SK-N-DZ (cell line): ENCODE measurements around the gene WDR1.
"Not testable (repeated sequence)": the region's sequence is repeated elsewhere in the genome, so short reads cannot be mapped to it uniquely, and the experiment has no call there.

Experiments used
- DNase-seq: peaks from one replicate; pipeline ENCODE4 v3.0.0-alpha.2; 2015; ENCODE audit warnings: low spot score

The WDR1 gene

GRCh38 chr4:10134141-10134540 is 17.5 kb upstream of the WDR1 start:
- DNase-seq = no peak

- DNase-seq = no peak
Measured at GRCh38 chr4:10131202-10131601, 14.6 kb upstream of the WDR1 start.

GRCh38 chr4:10130178-10130888 is 13.7 kb upstream of the WDR1 start:
- DNase-seq = no peak

- DNase-seq = peak; percentile 66
Measured at GRCh38 chr4:10129196-10130177, 12.9 kb upstream of the WDR1 start.

- DNase-seq = no peak
Measured at GRCh38 chr4:10128761-10129160, 12.2 kb upstream of the WDR1 start.

- not testable (repeated sequence) for DNase-seq
Measured at GRCh38 chr4:10127531-10127930, 10.9 kb upstream of the WDR1 start.

GRCh38 chr4:10124167-10124930 is 7.8 kb upstream of the WDR1 start:
- no peak for DNase-seq

- DNase-seq = no peak
Measured at GRCh38 chr4:10123227-10124101, 6.9 kb upstream of the WDR1 start.

- DNase-seq = no peak
Measured at GRCh38 chr4:10122236-10122932, 5.8 kb upstream of the WDR1 start.

- no peak for DNase-seq
Measured at GRCh38 chr4:10121568-10122208, 5.1 kb upstream of the WDR1 start.

- no peak for DNase-seq
Measured at GRCh38 chr4:10120943-10121567, 4.5 kb upstream of the WDR1 start.

GRCh38 chr4:10119773-10120172 is 3.2 kb upstream of the WDR1 start:
- no peak for DNase-seq

- DNase-seq = no peak
Measured at GRCh38 chr4:10119278-10119677, 2.7 kb upstream of the WDR1 start.

GRCh38 chr4:10118048-10119004 is 1.7 kb upstream of the WDR1 start:
- DNase-seq = no peak

- no peak for DNase-seq
Measured at GRCh38 chr4:10117359-10118047, 904 bp upstream of the WDR1 start.

- peak; percentile 49 for DNase-seq
Measured at GRCh38 chr4:10115797-10116568, 616 bp downstream of the WDR1 start.
